Activated CD4-positive, alpha-beta T cell treated with anti-CD3 and anti-CD28 coated beads for 48 hours (primary cell): ENCODE data around the gene ELAVL3.
A peak's percentile ranks its signal among the peaks of the same experiment; 100 is the strongest.
"Not testable (repeated sequence)": the region's sequence is repeated elsewhere in the genome, so short reads cannot be mapped to it uniquely, and the experiment has no call there.

Experiments used
- DNase-seq: peaks from one replicate; pipeline ENCODE4 v3.0.0-alpha.2; 2020

The ELAVL3 gene

DNA sequence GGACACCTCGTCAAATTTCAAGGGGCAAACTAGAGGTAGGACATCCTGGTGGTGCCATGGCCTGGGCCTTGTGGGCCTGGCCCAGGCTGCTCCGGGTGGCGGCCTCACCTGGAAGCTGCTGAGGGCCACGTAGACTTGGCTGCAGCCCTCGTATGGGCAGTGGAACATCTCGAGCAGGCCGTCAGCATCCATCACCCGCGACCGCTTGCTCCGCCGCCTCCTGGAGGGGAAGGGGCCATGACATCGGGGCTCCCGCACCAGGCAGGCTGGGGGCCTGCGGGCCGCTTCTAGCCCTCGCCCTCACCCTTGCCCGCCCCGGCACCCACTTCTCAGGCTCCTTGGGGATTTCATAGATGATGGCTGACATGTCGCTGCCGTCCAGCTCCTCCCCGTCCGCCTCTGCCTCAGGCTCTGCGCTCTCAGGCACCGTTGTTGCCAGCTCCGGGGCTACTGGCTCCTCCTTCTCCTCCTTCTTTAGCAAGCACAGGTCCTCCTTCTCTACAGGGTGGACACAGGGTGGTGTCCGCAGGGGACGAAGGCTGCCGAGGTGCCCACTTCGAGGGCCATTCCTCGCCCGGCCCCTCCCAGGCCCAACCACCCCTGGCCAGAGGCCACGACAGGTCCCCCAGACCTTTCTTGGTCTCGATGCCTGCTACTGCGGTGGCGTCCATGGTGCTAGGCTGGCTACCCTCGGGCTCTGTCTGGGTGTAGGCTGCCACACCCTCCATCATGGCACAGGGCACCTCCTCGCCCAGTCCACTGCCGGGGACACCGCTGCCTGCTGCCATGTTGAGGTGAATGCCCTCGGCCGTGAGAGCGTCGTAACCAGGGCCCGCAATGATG is 6.0 kb upstream of the ELAVL3 start:
- no peak for DNase-seq

GRCh38 chr19:11485245-11485837 is 4.5 kb upstream of the ELAVL3 start:
- no peak for DNase-seq

GRCh38 chr19:11483366-11484111 is 2.7 kb upstream of the ELAVL3 start:
- DNase-seq, result no peak

- peak; percentile 94 for DNase-seq
Observed at GRCh38 chr19:11482384-11483050, 1.7 kb upstream of the ELAVL3 start.

GRCh38 chr19:11481534-11482383 is 913 bp upstream of the ELAVL3 start:
- DNase-seq, result peak; percentile 90

DNA sequence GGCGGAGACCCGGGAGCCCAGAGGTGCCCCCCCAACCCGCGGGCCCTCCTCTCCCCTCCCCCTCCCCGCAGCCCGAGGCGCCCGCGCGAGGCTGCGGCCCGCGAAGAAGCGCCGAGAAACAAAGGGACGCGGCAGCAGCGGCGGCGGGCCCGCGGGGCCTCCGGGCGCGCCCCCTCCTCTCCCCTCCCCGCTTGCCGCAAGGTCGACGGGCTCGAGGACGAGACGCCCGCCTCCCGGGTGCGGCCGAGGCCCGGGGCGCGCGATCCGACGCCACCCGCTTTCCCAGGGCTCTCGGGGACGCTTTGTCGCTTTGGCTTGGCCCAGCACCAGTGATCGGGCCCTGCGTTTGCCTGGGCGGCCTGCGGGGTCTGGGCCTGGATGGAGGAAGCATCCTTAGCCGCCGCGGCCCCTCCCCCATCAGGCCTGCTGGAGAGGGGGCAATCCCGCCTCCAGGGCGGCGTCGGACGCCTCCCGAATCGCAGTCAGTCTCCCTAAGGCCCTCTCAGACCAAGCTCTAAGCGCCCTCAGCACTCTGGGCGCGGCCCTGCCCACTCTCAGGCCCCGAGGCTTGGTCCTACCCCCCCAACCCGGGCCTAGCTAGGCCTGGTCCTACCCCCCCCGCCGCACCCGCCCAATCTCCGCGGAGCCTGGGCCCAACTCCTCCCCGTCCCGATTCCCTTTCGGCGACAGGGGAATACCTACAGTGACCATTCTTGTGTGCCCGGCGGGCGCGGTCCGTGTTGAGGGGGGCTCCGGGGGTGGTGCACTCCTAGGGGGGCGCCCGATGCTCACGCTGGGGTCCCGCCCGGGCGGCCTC is 740 bp downstream of the ELAVL3 start:
- no peak for DNase-seq

DNA sequence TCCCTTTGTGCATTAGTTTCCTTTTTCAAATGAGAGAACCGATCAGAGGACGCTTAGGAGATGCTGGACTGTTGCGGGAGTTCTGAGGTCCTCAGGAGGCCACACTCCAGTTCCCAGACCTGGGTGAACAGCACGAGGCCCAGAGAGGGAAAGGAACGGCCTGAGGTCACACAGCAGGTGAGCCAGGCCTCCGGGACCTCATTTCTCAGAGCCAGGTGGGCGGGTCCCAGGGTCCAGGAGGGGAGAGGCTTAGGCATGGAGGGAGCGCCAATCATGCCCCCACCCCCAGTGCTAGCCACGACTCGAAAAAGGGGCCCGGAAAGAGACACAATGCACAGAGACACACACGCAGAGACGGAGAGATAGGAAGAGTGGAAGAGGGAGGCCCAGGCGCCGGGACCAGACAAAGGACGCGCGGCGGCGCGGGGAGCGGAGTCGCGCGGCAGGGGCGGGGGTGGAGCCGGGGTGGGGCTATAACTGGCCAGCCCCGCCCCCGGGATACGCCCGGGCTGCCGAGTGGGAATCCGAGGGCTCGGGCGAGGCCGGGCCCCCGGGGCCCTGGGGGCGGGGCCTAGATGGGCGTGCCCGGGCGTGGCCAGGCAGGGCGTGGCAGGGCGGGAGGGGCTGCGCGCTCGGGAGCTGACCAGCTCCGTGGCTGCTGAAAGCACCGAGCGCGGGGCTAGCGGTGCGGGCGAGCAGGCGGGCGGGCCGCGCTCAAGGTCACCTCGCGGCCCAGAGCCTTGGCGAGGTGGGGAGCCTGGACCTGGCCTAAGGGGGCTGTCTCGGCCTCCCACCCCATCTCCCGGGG is 1.6 kb downstream of the ELAVL3 start:
- peak; percentile 64 for DNase-seq

DNA sequence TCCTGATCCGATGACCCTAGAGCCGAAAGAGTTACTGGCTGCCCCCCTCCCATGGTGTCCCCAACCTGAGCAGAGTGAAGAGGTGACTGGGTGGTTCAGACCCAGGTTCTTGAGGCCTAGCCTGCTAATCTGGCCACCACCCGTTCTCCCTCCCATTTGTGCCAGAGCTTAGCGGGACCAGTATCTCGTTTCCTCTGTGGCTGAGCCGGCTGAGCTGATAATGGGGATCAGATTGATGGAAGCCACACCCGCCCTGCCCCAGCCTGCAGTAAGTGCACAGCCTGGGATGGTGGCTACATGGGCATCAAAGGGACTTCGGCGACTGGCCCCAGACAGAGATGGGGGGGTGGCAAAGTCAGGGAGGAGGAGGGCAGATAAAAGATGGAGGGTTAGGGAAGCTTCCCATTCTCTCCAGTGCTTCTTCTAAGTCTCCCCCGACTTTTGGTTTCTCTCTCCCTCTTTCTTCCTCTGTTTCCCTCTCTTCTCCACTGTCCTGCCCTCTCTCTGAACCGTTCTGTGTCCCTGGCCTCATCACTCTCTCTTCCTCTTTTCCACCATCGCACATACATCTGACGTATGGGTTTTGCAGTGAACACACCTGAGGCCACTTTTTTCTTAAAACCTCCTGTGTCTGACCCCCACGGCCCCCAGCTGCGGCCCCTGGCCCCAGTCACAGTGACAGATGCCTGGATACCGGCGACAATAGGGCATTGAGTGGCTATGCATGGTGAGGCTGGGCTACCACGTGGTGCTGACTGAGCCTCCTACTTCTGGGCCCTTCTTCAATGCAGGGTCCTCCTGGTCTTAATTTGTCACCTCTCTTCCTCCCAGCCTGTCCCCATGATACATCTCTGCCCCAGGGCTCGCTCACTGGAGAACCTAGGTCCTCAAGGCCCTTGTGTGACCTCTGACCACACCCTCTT is 2.4 kb downstream of the ELAVL3 start:
- no peak for DNase-seq

DNA sequence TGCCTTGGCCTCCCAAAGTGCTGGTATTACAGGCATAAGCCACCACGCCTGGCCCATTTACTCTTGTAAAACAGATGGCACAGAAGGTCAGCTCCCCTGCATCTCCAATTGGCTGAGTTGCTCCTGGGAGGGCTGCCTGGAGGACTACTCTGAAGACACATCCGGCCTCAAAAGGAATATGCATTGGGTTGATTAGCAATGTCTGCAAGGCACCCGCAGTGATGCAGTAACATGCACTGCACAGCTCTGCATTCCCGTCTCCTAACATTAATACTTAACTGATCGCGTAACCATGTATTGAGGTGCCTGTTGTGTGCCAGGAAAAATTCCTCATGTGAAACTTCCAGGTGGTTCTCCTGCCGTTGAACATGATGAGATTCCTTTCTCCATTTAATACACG is 5.0 kb downstream of the ELAVL3 start:
- DNase-seq, result no peak

GRCh38 chr19:11475343-11475742 is 5.5 kb downstream of the ELAVL3 start:
- not testable (repeated sequence) for DNase-seq

- no peak for DNase-seq
Observed at GRCh38 chr19:11473725-11474124, 7.1 kb downstream of the ELAVL3 start.

GRCh38 chr19:11468266-11468845 is 12.5 kb downstream of the ELAVL3 start:
- DNase-seq, result not testable (repeated sequence)

GRCh38 chr19:11465600-11465999 is 15.2 kb downstream of the ELAVL3 start:
- no peak for DNase-seq

GRCh38 chr19:11464333-11465265 is 16.2 kb downstream of the ELAVL3 start:
- no peak for DNase-seq

DNA sequence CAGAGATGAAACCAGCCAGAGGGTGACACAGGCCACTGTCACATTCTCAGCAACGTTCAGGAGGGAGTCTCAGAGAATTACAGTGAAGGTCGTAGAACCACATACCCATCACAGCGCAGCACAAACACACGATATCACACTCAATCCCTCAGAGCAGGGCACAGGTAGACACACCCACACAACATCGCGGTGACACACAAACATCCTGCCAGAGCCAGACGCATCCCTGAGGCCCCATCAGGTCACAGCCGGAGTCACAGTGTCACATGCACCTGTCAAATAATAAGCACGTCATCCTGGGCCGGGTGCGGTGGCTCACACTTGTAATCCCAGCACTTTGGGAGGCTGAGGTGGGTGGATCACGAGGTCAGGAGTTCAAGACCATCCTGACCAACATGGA is 17.5 kb downstream of the ELAVL3 start:
- DNase-seq, result peak; percentile 34

GRCh38 chr19:11461453-11461852 is 19.4 kb downstream of the ELAVL3 start:
- no peak for DNase-seq

GRCh38 chr19:11460207-11460606 is 20.6 kb downstream of the ELAVL3 start:
- DNase-seq, result peak; percentile 36

GRCh38 chr19:11458912-11459311 is 21.9 kb downstream of the ELAVL3 start:
- not testable (repeated sequence) for DNase-seq
